Breast epithelium (tissue), 4 donors: ENCODE measurements around the gene DOCK10. TPM values are rescaled to one million over a fixed set of nuclear protein-coding genes. Genes with fewer than 3 reads are reported as not detected.

ENCODE experiments used
- DNase-seq, 2 donors: peaks; one replicate each; pipeline ENCODE4 v3.0.0-alpha.2; 2019; ENCODE audit warnings: low spot score in 2 of 2
- H3K27ac ChIP-seq, 2 donors: fragments of 200-600 bp; sonication (generic) in 1 of 2; one replicate each; pipeline ENCODE4 v1.5.1; 2016 to 2019; ENCODE audit warnings: mild to moderate bottlenecking in 1 of 2
- H3K27me3 ChIP-seq, 2 donors: fragments of 200-600 bp; sonication (generic) in 1 of 2; one replicate each; pipeline versions ENCODE4 v1.5.1 to v1.6.0; 2017 to 2019; ENCODE audit warnings: control low read depth in 1 of 2, mild to moderate bottlenecking in 1 of 2
- H3K36me3 ChIP-seq: fragments of 200-600 bp; one replicate; pipeline ENCODE4 v1.5.1; 2019
- H3K4me1 ChIP-seq, 2 donors: fragments of 200-600 bp; sonication (generic); one replicate each; pipeline ENCODE4 v1.5.1; 2016 to 2019; ENCODE audit warnings: control low read depth in 1 of 2
- H3K4me3 ChIP-seq, 3 donors: fragments of 200-600 bp; sonication (generic); 1 replicate in 2 of 3; 2 replicates in 1 of 3; pipeline ENCODE4 v1.5.1; 2016 to 2019; ENCODE audit warnings: mild to moderate bottlenecking in 3 of 3, moderate library complexity in 2 of 3
- H3K9me3 ChIP-seq, 2 donors: fragments of 200-600 bp; sonication (generic) in 1 of 2; one replicate each; pipeline ENCODE4 v1.5.1; 2016 to 2019; ENCODE audit warnings: control low read depth in 1 of 2
- CTCF ChIP-seq, 3 donors: fragments of 450-650 bp; IDR thresholded peaks; one replicate each; pipeline ENCODE4 v1.5.1; 2016 to 2017; ENCODE audit warnings: antibody characterized with exemption in 3 of 3, mild to moderate bottlenecking in 3 of 3, moderate library complexity in 3 of 3
- POLR2A ChIP-seq: fragments of 450-650 bp; IDR thresholded peaks from one replicate; pipeline ENCODE4 v1.6.1; 2016; ENCODE audit warnings: antibody characterized with exemption, mild to moderate bottlenecking, moderate library complexity
- POLR2AphosphoS5 ChIP-seq, 3 donors: sonication (generic); formaldehyde crosslinking; IDR thresholded peaks; one replicate each; pipeline ENCODE4 v1.6.1; 2017; ENCODE audit warnings: antibody characterized with exemption in 3 of 3
- intact Hi-C: fragments of 100-400 bp; cut with DNase I; formaldehyde crosslinking; loops from one replicate; pipeline ENCODE4 v1.15.1; 2023; ENCODE audit warnings: low total_unique reads
- total RNA-seq, 3 donors: library from RNA; depleted of rRNA; stranded (reverse); fragments of >200 nt; gene quantifications; one replicate each; pipeline ENCODE4 v1.1.0, GENCODE V29; 2016

The DOCK10 gene
- total RNA-seq, 3 donors from 2014 or later = 13.8 to 23.9 (median 15.4) TPM

GRCh38 chr2:224933431-224933830, 108.8 kb downstream of the DOCK10 start:
- no peak overlapping the region for H3K27ac ChIP-seq
- H3K27me3 ChIP-seq = no peaks in the 10 kb centered on the region
- intact Hi-C loops = no loop called here
- no peaks in the 10 kb centered on the region for H3K9me3 ChIP-seq
- H3K4me3 ChIP-seq = no peak overlapping the region
- H3K4me1 ChIP-seq = peaks cover 0 to 4% of the 10 kb centered on the region in 2 donors
- H3K36me3 ChIP-seq = no peaks in the 10 kb centered on the region
- DNase-seq = no peak
- TF ChIP-seq POLR2A = no peak
- TF ChIP-seq CTCF (IDR thresholded peaks at IDR 0.05) = no peak
- no peak for TF ChIP-seq POLR2AphosphoS5 (IDR thresholded peaks at IDR 0.05)

- intact Hi-C loops = no loop called here
- no peaks in the 10 kb centered on the region for H3K9me3 ChIP-seq
- no peaks in the 10 kb centered on the region for H3K27me3 ChIP-seq
- no peak for DNase-seq
- no peak for TF ChIP-seq POLR2AphosphoS5 (IDR thresholded peaks at IDR 0.05)
- TF ChIP-seq POLR2A = no peak
- no peak for TF ChIP-seq CTCF (IDR thresholded peaks at IDR 0.05)
- no peak overlapping the region for H3K27ac ChIP-seq
- no peak overlapping the region for H3K4me3 ChIP-seq
- peaks cover 0 to 4% of the 10 kb centered on the region in 2 donors for H3K4me1 ChIP-seq
- H3K36me3 ChIP-seq = no peaks in the 10 kb centered on the region
Measured at GRCh38 chr2:224932522-224932921, 109.7 kb downstream of the DOCK10 start.

GRCh38 chr2:224931956-224932355, 110.3 kb downstream of the DOCK10 start:
- no peaks in the 10 kb centered on the region for H3K9me3 ChIP-seq
- TF ChIP-seq POLR2A (no peak), POLR2AphosphoS5 (IDR thresholded peaks at IDR 0.05) (no peak), CTCF (IDR thresholded peaks at IDR 0.05) (no peak)
- intact Hi-C loops = no loop called here
- DNase-seq = no peak
- no peak overlapping the region for H3K4me3 ChIP-seq
- no peaks in the 10 kb centered on the region for H3K27me3 ChIP-seq
- H3K36me3 ChIP-seq = no peaks in the 10 kb centered on the region
- H3K27ac ChIP-seq = no peak overlapping the region
- peaks cover 0 to 4% of the 10 kb centered on the region in 2 donors for H3K4me1 ChIP-seq

- TF ChIP-seq POLR2A = no peak
- peak in 1 of 3 donors; percentile 12 for TF ChIP-seq CTCF (IDR thresholded peaks at IDR 0.05)
- no peak for TF ChIP-seq POLR2AphosphoS5 (IDR thresholded peaks at IDR 0.05)
- DNase-seq = no peak
- H3K36me3 ChIP-seq = no peaks in the 10 kb centered on the region
- no peaks in the 10 kb centered on the region for H3K9me3 ChIP-seq
- intact Hi-C loops = no loop called here
- H3K4me1 ChIP-seq = peaks cover 0 to 4% of the 10 kb centered on the region in 2 donors
- H3K27me3 ChIP-seq = no peaks in the 10 kb centered on the region
- peak overlapping the region in 1 of 2 donors; percentile 15 for H3K27ac ChIP-seq
- H3K4me3 ChIP-seq = no peak overlapping the region
Measured at GRCh38 chr2:224930990-224931389, 111.3 kb downstream of the DOCK10 start.

- TF ChIP-seq CTCF (IDR thresholded peaks at IDR 0.05) (no peak), POLR2AphosphoS5 (IDR thresholded peaks at IDR 0.05) (no peak), POLR2A (no peak)
- DNase-seq = no peak
- Histone ChIP-seq H3K4me3 (no peak overlapping the region), H3K4me1 (peaks cover 0 to 4% of the 10 kb centered on the region in 2 donors), H3K36me3 (no peaks in the 10 kb centered on the region), H3K27ac (no peak overlapping the region), H3K27me3 (no peaks in the 10 kb centered on the region), H3K9me3 (no peaks in the 10 kb centered on the region)
- intact Hi-C loops = no loop called here
Measured at GRCh38 chr2:224930124-224930523, 112.1 kb downstream of the DOCK10 start.
